HG03520 (cell line): ENCODE measurements around the gene STRA6.

Experiments
- ATAC-seq: cut with Tn5 transposase; IDR thresholded peaks from one replicate; pipeline ENCODE4 v1.9.1; 2021; ENCODE audit warnings: mild to moderate bottlenecking, moderate library complexity; ENCODE audit not compliant: unreplicated experiment

The STRA6 gene

DNA sequence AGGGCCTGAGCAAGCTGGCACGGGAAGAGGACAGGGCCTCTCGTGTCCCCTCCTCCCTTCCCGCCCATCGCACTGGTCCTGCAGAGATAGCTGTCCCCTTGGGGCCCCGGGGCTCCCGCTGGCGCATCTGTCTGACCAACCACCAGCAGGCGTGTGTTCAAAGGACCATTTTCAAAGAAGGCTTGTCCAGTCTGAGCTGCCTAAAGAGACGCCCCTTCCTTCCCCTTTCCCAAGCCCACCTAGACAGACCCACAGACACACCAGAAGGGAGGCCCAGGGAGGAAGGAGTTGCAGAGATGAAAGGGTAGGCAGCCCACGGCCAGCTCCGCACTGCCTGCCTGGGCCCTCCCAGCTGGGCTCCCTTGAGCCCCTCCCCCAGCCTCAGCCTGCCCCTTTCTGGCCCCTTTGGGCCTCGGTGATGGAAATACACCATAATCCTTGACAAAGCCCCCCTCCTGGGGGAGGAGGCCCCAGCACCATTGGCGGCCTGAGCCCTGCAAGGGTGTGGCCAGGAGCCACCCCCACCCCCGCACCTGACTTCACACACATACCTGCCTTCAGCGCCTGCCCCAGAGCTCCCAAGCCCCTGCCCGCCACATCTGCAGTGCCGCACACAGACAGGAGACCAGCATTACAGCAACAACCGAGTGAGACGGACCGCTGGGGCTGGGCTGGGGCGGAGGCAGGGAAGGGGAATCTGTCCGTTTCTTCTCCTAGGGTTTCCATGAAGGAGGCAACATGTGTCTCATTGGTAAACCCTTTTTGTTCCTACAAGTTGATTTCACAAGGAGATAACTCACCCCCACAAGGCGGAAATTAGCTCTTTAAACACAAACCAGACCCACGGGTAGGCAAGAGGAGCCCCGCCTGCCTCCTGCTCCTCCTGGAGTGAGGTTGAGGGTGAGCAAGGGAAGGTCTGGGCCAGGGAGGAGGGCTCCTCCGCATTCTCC, at the start of gene STRA6:
Gene STRA6, minus strand, starts transcription at position 336 of the 950 bp plus-strand sequence. CDS start 520 bp downstream, outside the sequence.
- ATAC-seq: no peak

DNA sequence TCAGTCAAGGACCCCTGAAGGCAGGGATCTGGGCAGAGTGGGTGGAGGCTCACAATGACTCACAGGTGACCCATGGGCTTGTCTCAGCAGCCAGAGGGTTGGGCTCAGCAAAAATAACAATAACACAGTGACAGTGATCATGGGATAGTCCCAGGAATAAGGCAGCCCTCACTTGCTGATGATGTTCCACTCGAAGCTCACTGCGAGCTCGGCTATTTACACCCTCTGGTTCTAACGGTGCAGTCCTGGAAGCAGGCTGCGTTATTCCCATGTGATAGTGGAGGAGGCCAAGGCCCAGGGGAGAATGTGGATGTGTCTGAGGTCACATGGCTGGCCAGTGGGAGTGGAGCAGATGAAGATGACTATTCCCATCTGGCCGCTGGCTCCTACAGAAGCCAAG, 49.7 kb upstream of the STRA6 start:
- no peak for ATAC-seq

DNA sequence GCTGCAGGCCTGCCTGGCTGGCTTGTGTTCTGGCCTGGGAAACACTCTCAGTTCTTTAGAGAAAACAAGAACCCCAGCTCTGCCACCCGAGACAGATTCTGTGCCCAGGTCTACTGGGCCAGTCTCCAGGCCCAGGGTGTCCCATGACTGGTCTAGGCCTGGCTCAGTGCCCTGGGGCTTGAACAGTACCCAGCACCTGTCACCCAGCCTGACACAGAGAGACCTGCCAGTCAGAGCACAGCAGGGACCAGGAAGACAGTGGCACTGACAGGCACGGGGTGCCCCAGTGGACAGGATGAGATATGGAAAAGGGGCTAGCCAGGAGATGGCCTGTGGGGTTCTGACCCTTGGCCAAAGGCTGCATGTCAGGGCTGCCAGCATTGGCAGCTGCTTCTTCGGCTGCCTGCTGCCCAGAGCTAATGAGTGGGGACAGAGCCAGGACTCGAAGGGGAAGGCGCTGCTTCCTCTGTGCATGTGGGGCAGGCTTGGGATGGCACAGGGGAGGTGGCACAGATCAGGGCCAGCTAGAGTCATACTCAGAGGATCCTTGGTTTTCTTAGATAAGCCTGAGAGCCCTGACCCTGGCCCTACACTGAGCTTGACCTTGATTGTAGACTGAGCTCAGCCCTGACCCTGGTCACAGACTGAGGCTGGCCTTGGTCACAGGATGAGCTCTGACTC, 48.7 kb upstream of the STRA6 start:
- no peak for ATAC-seq

DNA sequence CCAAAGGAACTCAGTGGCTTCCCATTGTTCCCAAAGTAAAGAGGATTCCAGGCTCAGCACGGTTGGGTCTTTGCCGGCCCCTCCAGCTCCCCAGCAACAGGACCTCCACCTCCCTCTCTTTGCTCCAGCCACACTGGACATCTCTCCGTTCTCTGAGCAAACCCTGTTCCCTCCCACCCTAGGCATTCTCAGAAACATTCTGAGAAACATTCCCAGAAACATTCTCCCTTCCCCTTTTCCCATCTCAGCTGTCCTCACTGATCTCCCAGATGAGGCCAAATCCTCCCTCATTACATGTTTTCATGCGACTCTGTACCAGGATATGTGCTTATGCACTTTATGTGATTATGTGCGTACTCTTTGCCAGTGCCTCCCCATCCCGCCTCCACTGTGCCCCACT, 47.7 kb upstream of the STRA6 start:
- no peak for ATAC-seq

- ATAC-seq: no peak
Measured at GRCh38 chr15:74245342-74245931, 42.9 kb upstream of the STRA6 start.

DNA sequence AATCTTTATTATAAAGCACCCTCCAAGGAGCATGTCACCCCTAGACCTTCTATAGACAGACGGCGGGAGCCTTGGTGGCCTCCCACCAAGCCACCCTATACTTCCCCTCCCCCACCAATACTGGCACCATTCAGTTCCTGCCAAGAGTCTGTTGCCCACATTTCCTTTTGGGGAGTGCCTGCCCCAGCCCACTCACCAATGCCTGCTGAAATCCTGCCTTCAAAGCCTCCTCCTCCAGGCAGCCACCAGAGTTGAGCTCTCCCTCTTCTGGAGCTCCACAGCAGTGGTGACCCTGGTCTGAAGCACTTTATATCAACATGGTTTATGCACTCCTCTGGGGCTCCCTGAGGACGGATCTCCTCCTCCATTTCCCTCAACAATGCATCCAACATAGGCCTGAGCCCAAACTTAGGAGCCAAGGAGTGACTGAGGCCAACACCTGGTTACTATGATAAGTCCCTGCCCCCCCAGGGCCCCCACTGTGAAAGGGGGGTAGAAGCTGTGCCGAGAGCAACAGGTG, 42.3 kb upstream of the STRA6 start:
- ATAC-seq: no peak

DNA sequence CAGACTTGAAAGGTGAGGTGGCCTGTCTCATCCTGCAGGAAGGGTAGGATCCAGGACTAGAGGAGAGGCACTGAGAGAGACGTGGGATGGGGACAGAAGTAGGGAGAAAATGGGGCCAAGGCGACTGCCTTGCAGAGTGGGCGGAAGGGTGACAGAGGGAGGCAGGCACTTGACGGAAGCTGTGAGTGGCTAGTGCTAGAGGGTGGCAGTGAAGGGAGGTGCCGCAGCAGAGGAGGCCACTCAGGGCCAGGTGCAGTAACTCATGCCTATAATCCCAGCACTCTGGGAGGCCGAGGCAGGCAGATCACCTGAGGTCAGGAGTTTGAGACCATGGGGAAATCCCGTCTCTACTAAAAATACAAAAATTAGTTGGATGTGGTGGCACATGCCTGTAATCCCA, 40.8 kb upstream of the STRA6 start:
- no peak for ATAC-seq

GRCh38 chr15:74242441-74243185, 40.0 kb upstream of the STRA6 start:
- no peak for ATAC-seq

GRCh38 chr15:74240897-74241614, 38.5 kb upstream of the STRA6 start:
- no peak for ATAC-seq

DNA sequence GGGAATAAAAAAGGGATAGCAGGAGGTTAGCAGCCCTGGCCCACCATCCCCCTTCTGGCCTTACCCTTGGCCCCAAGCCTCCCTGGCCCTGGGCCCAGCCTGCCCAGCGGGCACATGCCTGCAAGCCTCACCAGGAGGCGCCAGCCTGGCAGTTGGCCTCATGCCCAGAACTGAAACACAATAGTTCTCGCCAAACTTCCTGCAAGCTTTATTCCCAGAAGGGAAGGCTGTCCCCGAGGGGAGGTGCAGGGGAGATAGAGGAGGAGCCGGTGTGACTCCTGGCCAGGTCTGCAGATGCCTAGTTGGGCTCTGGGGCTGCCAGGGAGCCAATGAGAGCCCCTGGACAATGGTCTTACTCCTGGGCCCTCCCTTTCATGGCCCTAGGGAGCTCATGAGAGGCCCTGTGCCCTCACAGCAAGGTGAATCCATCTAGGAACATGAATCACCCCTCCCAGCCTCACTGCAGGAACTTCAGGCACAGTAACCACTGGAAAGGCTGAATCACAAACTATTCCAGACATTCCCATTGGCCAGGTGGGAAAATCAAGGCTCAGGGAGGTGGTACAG, 37.5 kb upstream of the STRA6 start:
- no peak for ATAC-seq

DNA sequence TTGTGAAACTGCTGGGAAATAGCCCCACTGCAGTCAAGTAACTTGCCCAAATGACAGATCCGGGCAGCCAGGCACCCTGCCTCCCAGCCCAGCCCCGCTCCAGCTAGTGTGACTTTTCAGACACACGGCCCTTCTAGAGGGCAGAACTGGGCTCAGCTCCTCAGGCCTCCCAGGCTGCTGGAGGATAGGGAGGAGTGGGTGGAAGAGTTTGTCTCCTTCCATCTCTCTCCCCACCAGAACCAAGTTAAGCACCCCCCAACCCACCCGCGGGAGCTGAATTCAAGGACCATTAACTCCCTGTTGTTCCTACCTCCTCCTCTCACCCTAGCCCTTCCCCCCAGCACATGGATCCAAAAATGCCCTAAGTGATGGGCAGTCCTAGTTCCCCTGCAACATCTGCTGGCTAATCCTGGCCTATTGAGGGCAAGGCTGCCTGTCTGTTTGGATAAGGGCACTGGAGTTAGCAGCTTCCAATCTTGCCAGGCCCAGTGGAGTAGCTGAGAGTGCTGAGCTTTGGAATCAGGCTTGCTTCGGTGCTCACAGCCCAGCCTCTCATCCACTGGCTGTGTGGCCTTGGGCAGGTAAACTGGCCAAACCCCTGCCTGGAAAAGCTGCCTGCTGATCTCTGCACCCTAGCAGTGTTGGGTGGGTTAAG, 36.6 kb upstream of the STRA6 start:
- no peak for ATAC-seq

DNA sequence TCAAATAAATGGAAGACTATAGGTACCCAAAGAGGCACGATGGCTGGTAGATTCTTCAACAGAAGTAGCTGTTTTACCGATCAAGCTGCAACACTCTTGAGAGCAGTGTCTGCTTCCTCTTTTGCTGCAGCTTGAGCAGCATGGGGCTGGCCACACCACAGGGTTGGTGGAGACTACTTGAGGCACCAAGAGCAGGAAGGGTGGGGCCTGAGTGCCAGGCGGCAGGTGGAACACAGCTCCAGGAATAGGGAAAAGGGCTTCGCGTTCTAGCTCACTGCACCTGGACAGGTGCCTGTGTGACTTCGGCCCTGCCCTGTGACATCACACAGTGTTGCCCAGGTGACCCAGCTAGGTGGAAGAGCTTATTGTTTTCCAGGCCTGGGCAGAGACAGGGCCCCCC, 33.4 kb upstream of the STRA6 start, which contains the start of gene CCDC33:
Gene CCDC33, plus strand, starts transcription at position 365 of the 400 bp plus-strand sequence. CDS start 394 bp downstream, outside the sequence.
- ATAC-seq: no peak

GRCh38 chr15:74234598-74234875, 31.9 kb upstream of the STRA6 start:
- no peak for ATAC-seq

- ATAC-seq: no peak
Measured at GRCh38 chr15:74233851-74234597, 31.4 kb upstream of the STRA6 start.

DNA sequence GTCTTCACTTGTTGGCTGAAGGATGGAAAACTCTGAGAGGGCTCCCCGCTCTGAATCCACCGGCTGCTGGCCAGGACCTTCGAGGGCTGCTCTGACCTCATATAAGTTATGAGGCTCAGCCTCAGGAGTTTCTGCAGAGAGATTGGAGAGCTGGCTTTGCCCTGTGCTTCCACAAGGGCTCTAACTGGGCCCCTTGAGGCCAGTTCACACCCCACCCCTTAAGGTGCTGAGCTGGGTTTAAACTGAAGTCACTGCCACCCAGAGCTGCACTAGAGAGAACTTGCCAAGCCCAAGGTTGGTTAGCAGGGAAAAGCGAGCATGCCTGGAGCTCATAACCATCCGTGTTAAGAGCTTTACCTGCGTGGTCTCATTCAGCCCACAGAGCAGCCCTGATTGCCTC, 30.8 kb upstream of the STRA6 start:
- no peak for ATAC-seq

- ATAC-seq: no peak
Measured at GRCh38 chr15:74231475-74231874, 28.9 kb upstream of the STRA6 start.

DNA sequence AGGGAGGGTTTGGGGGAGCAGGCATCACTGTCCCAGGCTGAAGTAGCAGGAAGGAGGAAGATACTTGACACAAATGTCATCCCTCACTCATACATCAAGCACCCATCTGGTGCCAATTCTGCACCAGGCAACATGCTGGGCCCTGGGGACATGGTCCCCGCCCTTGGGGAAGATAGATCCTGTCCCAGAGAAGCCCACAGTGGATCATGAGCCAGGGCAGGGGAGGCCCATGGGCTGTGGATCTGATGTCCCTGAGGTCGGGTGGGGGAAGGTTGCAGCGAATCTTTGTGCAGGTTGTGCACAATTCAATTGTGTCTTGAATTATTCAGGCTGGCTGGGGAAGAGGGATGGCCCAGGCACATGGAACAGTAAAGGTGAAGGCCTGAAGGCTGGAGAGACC, 27.1 kb upstream of the STRA6 start:
- no peak for ATAC-seq

DNA sequence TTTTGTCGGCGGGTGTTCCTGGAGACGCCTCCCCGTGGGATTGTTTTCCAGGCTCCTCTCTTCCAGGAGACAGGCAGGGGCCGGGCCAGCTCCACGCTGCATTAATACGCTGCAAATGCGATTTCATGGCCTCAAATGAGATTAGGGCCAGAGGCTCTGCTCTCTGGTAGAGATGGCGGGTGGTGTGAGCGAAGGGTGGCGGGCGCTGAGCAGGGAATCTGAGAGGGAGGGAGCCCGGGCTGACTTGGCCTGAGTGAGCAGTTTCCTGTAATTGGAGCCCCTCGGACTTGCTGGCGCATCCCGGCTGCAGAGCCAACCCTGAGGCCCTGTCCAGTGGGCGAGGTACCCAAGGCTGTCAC, 26.1 kb upstream of the STRA6 start:
- ATAC-seq: no peak
